GM11168 (cell line): ENCODE data around the gene PDRG1.

Source experiments
- in situ Hi-C: fragments of 300-500 bp; cut with MboI; formaldehyde crosslinking; loops from one replicate; pipeline ENCODE4 v1.12.0; 2022; ENCODE audit warnings: low sequenced_read_pairs; ENCODE audit not compliant: unreplicated experiment

The PDRG1 gene

GRCh38 chr20:31913431-31914157, 38.3 kb downstream of the PDRG1 start:
- in situ Hi-C loops, result no loop called here

GRCh38 chr20:31910071-31910803, 41.6 kb downstream of the PDRG1 start:
- in situ Hi-C loops, result no loop called here

GRCh38 chr20:31909253-31910070, 42.4 kb downstream of the PDRG1 start:
- in situ Hi-C loops, result no loop called here

DNA sequence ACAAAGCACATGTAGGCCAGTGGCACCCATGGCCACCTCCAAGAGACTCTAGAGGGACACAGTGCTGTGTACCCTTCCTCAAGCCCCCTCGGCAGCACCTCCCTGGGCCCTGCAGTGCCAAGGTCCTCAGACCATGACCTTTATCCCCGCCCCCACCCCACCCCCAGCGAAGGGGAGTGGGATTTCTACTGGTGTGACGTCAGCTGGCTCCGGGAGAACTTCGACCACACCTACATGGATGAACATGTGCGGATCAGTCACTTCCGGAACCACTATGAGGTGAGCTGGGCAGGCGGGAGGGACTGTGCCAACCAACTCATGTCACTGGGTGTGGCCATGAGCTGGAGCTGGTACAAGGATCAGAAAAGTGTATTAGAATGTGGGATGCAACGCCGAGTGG, 43.4 kb downstream of the PDRG1 start:
- in situ Hi-C loops, result no loop called here

GRCh38 chr20:31908016-31908415, 43.8 kb downstream of the PDRG1 start:
- in situ Hi-C loops, result no loop called here

GRCh38 chr20:31907046-31907445, 44.8 kb downstream of the PDRG1 start:
- in situ Hi-C loops, result no loop called here

DNA sequence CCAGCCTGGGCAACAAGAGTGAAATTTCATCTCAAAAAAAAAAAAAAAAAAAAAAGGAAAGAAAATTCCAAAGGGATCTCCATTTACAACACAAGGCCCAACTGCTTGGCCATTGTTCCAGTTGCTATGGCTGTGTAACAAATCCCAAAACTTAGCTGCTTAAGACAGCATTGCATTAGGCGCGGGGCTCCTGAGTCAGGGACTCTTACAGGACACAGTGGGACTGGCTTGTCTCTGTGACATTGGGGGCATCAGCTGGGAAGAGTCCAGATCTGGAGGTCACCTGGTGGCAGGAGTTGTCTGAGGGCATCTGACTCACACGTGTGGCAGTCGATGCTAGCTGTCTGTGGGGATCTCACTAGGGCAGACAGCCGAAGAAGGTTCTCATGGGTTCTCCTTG, 45.8 kb downstream of the PDRG1 start:
- in situ Hi-C loops, result no loop called here

- in situ Hi-C loops, result no loop called here
Measured at GRCh38 chr20:31903627-31904386, 48.0 kb downstream of the PDRG1 start.

- in situ Hi-C loops, result no loop called here
Measured at GRCh38 chr20:31901615-31902014, 50.2 kb downstream of the PDRG1 start.

DNA sequence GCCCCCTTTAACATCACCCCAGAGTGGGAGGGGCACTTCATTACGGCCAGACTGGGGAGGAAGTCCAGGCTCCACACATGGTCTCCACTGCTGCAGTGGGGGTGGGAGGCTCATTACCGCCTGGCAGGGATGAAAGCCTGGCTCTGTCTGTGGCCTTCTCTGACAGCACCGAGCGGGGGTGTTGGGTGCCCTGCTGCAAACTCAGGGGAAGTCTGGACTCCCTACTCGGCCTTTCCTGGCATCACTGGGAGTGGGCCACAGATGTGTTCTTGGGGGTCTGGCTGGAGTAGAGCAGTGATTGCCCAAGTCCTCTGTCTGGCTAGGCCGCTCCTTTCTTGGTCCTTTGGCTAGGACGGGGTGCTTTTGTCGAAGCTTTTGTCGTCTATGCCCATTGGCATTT, 54.3 kb downstream of the PDRG1 start:
- in situ Hi-C loops, result no loop called here

DNA sequence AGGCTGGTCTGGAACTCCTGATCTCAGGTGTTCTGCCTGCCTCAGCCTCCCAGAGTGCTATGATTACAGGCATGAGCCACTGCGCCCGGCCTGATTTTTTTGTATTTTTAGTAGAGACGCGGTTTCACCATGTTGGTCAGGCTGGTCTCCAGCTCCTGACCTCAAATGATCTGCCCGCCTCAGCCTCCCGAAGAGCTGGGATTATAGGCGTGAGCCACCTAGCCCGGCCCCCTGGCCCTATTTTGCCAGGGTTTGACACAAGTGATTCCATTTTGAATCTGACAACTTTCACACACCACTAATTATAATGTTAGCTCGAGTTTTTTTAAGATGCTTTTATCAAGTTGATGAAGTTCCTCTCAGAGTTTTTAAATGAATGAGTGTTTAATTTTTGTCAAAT, 55.8 kb downstream of the PDRG1 start:
- in situ Hi-C loops, result no loop called here

DNA sequence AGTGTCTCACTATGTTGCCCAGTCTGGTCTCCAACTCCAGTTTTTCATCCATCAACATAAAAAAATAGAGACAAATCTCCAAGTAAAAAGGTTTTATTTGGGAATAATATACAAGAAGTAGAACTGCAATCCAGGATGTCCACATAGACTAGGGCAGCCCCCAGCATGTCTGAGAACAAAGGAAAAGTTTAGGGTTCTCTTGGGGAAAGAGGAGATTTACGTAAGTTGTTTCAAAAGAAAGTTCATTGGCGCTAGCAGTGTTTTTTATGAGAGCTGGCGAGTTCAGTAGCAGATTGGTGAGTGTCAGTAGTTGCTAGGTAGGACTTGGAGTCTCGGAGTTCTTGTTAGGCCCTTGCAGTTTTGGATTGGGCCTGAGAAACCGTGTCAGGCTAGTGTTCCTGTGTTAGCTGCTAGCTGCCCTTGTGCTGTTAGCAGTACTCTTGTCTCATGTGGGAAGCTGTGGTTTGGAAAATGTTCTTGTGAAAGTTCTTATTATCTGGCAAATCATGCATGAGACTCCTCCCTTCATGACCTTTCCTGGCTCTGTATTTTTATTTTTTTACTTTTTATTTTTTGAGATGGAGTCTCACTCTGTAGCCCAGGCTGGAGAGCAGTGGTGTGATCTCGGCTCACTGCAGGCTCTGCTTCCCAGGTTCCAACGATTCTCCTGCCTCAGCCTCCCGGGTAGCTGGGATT, 56.7 kb downstream of the PDRG1 start:
- in situ Hi-C loops, result no loop called here
